ENCODE data around the gene SPATA4.

Gene SPATA4

DNA sequence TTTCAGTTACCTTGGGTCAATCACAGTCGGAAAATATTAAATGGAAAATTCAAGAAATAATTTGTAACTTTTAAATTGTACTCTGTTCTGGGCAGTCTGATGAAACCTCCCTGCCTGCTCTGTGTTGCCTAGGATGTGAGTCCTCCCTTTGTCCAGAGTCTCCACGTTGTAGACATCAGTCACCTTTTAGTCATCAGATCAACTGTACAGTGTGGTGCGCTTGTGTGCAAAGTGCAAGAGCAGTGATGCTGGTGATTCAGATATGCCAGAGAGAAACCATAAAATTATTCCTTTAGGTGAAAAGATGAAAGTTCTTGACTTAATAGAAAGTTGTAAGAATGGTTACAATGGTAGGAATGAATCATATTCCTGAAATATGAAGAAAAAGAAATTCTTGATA is 1.4 kb downstream of the SPATA4 start:
- in situ Hi-C loops (cut with MboI; ENCODE audit: low sequenced_read_pairs, unreplicated experiment) = no loop called here
- no peak for DNase-seq (ENCODE audit: low spot score)
- TF ChIP-seq, protein P1, sequence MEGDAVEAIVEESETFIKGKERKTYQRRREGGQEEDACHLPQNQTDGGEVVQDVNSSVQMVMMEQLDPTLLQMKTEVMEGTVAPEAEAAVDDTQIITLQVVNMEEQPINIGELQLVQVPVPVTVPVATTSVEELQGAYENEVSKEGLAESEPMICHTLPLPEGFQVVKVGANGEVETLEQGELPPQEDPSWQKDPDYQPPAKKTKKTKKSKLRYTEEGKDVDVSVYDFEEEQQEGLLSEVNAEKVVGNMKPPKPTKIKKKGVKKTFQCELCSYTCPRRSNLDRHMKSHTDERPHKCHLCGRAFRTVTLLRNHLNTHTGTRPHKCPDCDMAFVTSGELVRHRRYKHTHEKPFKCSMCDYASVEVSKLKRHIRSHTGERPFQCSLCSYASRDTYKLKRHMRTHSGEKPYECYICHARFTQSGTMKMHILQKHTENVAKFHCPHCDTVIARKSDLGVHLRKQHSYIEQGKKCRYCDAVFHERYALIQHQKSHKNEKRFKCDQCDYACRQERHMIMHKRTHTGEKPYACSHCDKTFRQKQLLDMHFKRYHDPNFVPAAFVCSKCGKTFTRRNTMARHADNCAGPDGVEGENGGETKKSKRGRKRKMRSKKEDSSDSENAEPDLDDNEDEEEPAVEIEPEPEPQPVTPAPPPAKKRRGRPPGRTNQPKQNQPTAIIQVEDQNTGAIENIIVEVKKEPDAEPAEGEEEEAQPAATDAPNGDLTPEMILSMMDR (IDR thresholded peaks at IDR 0.05; ENCODE audit: borderline replicate concordance, control extremely low read depth, extremely low read depth, insufficient read depth, missing control alignments) = no peak

DNA sequence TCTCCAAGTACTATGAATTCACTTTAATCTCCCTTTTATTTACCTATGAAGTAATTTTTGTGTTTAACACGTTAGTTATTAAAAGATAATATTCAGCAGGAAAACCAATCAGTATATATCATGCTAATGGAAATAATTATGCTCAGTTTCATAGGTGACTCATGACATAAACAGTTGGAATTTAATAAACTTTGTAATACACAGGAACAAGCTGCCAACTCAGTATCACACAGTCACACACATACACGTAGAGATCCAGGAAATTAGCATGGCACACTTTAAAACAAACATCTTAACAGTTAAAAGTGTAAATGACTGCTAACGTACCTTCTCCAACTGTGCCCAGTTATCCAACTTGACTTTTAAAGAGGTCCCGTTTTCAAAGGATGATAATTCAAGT is 2.3 kb downstream of the SPATA4 start:
- in situ Hi-C loops (cut with MboI; ENCODE audit: low sequenced_read_pairs, unreplicated experiment) = no loop called here
- no peak for DNase-seq (ENCODE audit: low spot score)
- TF ChIP-seq, protein P1 (IDR thresholded peaks at IDR 0.05; ENCODE audit: borderline replicate concordance, control extremely low read depth, extremely low read depth, insufficient read depth, missing control alignments) = no peak

DNA sequence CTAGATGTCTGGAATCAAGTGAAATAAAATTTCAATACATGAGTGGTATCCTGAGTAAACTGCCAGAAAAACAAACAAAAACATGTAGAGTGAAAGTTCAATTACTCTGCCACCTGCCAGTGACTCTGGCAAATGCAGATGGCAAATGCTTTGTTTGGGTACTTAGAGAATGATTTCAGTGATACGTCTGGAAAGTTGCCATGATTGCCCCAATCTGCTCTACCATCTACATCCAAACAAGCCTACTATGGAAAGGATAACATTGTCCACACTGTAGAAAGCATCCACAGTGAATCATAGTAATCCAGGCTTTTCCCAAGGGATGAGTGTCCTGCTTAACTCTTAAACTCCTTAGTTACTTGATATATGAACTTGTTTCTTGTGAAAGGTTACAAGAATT is 3.4 kb downstream of the SPATA4 start:
- in situ Hi-C loops (cut with MboI; ENCODE audit: low sequenced_read_pairs, unreplicated experiment) = no loop called here
- TF ChIP-seq, protein P1 (IDR thresholded peaks at IDR 0.05; ENCODE audit: borderline replicate concordance, control extremely low read depth, extremely low read depth, insufficient read depth, missing control alignments) = no peak
- no peak for DNase-seq (ENCODE audit: low spot score)

DNA sequence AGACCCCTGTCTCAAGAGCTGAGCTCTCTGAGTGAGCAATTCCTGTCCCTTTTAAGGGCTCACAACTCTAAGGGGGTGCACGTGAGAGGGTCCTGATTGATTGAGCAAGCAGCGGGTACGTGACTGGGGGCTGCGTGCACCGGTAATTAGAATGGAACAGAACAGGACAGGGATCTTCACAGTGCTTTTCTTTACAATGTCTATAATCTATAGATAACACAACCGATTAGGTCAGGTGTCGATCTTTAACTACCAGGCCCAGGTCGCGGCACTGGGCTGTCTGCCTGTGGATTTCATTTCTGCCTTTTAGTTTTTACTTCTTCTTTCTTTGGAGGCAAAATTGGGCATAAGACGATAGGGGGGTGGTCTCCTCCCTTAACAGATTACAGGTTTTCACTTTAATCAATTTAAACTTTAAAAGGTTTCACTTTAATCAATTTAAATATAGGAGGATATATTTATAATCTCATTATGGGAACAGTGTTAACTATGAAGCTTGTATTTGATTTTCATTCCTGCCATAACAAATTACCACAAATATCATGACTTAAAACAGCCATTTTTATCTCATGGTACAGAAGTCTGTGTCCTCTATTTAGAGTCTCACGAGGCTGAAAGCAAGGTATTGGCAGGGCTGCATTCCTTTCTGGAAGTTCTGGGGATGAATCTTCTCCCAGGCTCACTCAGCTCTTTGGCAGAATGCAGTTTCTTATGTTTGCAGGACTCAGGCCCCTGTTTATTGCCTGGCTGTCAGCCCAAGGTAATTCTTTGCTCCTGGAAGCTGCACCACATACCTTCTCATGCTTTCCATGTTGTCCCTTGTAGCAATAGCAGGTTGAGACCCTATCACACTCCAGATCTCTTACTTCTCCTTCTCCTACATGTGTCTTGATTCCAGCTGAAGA is 5.2 kb downstream of the SPATA4 start:
- in situ Hi-C loops (cut with MboI; ENCODE audit: low sequenced_read_pairs, unreplicated experiment) = no loop called here
- TF ChIP-seq, protein P1 (IDR thresholded peaks at IDR 0.05; ENCODE audit: borderline replicate concordance, control extremely low read depth, extremely low read depth, insufficient read depth, missing control alignments) = no peak
- no peak for DNase-seq (ENCODE audit: low spot score)

DNA sequence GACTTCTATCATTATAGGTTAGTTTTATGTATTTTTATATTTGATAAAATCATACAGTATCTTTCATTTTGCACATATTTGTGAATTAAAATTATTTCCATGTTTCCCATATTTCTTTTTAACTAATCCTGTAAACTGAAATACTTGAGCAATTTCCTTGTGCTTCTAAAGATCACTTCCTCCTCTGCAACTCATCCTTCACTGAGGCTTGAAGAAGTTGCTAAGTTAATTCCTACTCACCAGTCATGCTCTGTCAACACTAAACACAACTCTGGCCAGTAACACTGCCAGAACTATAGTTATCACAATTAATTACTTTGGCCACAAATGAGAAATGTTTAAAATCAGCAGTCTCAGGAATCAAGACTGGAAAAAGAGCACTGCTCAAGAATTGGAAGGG is 6.7 kb downstream of the SPATA4 start:
- no peak for DNase-seq (ENCODE audit: low spot score)
- in situ Hi-C loops (cut with MboI; ENCODE audit: low sequenced_read_pairs, unreplicated experiment) = no loop called here
- TF ChIP-seq, protein P1 (IDR thresholded peaks at IDR 0.05; ENCODE audit: borderline replicate concordance, control extremely low read depth, extremely low read depth, insufficient read depth, missing control alignments) = no peak

DNA sequence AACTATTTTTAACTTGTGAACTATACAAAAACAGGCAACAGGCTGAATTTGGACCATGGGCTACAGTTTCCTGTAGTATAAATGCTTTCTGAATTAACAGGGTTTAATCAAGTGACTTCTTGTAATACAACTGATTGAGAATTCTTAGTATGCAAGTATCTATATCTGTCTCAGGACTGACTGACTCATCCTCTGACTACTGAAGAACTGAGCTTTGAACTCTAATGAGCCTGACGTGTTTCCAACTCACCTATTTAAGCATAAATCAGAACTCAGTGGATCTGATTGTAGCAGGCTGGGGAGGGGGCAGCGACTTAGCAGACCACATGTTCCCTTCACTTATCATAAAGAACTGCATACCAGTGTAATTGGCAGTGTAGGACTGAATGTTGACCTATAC is 7.8 kb downstream of the SPATA4 start:
- no peak for DNase-seq (ENCODE audit: low spot score)
- TF ChIP-seq, protein P1 (IDR thresholded peaks at IDR 0.05; ENCODE audit: borderline replicate concordance, control extremely low read depth, extremely low read depth, insufficient read depth, missing control alignments) = no peak
- in situ Hi-C loops (cut with MboI; ENCODE audit: low sequenced_read_pairs, unreplicated experiment) = no loop called here

Measured in GM13976 (cell line).